ENCODE data around the gene GIMAP8.

Gene GIMAP8

DNA sequence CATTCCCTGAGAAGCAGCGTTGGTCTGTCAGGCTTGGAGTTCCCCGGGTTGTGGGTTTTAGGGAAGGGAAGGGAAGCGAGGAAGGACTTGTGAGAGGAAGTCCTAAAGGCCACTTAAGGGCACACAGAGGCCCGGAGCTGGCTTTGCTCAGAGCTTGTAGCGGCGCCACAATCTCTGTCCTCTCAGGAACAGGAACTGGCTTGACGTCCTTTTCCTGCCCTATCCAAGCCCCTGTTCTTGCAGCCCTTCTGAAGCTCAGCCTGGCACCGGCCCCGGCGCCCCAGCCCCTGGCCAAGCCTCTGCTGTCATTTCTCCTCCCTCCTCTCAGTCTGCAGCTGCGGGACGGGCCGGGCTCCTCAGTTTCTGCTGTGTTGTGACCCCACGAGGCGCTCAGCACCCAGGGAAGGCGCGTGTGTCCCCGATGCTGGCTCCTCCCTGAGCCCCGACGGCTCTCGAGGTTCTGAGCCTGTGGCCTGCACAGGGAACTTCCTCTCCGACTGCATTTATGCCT, at the start of gene GIMAP8:
Gene GIMAP8, plus strand, starts transcription at position 140 of the 511 bp plus-strand sequence. CDS start 16,069 bp downstream, outside the sequence.
- no peak for DNase-seq
- no peaks in the 10 kb centered on the region for H3K36me3 Mint-ChIP-seq (ENCODE audit: low read depth)
- peak within 1 kb of the TSS; percentile 17 for H3K27ac Mint-ChIP-seq
- peaks cover 52% of the 10 kb centered on the region for H3K4me1 Mint-ChIP-seq
- peak within 1 kb of the TSS; percentile 13 for H3K4me3 Mint-ChIP-seq
- H3K27me3 Mint-ChIP-seq (ENCODE audit: low read depth, poor library complexity): peaks cover 21% of the 10 kb centered on the region
- peaks cover 4% of the 10 kb centered on the region for H3K9me3 Mint-ChIP-seq
- TF ChIP-seq, protein P1, sequence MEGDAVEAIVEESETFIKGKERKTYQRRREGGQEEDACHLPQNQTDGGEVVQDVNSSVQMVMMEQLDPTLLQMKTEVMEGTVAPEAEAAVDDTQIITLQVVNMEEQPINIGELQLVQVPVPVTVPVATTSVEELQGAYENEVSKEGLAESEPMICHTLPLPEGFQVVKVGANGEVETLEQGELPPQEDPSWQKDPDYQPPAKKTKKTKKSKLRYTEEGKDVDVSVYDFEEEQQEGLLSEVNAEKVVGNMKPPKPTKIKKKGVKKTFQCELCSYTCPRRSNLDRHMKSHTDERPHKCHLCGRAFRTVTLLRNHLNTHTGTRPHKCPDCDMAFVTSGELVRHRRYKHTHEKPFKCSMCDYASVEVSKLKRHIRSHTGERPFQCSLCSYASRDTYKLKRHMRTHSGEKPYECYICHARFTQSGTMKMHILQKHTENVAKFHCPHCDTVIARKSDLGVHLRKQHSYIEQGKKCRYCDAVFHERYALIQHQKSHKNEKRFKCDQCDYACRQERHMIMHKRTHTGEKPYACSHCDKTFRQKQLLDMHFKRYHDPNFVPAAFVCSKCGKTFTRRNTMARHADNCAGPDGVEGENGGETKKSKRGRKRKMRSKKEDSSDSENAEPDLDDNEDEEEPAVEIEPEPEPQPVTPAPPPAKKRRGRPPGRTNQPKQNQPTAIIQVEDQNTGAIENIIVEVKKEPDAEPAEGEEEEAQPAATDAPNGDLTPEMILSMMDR (IDR thresholded peaks at IDR 0.05): no peak

- Mint-ChIP-seq H3K4me3 (peak overlapping the region; percentile 54), H3K36me3 (ENCODE audit: low read depth) (peaks cover 14% of the 10 kb centered on the region), H3K9me3 (no peaks in the 10 kb centered on the region), H3K27ac (peak overlapping the region; percentile 95), H3K27me3 (ENCODE audit: low read depth, poor library complexity) (peaks cover 5% of the 10 kb centered on the region), H3K4me1 (peaks cover 79% of the 10 kb centered on the region)
- DNase-seq: no peak
- TF ChIP-seq, protein P1 (IDR thresholded peaks at IDR 0.05): no peak
Measured at GRCh38 chr7:150400788-150401423, 49.5 kb upstream of the GIMAP8 start.

GRCh38 chr7:150401424-150401790, 49.0 kb upstream of the GIMAP8 start:
- peak overlapping the region; percentile 95 for H3K27ac Mint-ChIP-seq

DNA sequence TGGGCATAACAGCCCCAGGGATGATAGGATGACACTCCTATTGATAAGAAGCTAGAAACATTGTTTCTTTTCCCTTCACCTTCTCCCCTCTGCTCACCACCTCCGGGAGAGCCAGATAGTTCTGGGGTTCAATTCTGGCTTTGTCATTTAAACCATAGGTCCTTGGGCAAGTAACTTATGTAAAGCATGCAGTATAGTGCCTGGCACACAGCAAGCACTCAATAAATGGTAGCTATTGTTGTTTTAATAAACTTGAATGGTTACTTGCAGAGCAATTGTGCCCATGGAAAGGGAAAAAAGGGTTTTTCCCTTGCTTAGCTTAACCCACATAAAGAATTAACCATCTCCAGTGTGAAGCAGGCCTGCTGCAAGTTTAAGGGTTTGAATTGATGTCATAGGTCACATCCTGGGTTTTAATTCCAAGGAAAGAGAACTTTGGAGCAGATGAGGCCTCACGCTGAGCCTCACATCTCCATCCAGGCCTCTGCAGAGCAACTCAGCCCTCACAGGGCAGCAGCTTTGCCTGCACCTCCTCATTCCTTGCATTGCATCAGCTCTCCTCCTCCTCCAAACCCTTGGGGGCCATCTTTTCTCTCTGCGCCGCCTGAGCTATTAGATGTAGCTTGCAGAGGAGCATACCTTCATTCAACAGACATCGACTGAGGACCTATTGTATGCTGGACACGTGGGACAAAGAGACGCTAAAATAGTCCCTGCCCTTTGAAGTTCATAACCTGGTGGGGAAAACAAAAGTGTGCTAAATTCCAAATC, 48.4 kb upstream of the GIMAP8 start:
- TF ChIP-seq, protein P1 (IDR thresholded peaks at IDR 0.05): no peak
- H3K4me3 Mint-ChIP-seq: peak overlapping the region; percentile 4
- H3K36me3 Mint-ChIP-seq (ENCODE audit: low read depth): peaks cover 10% of the 10 kb centered on the region
- no peaks in the 10 kb centered on the region for H3K9me3 Mint-ChIP-seq
- H3K27ac Mint-ChIP-seq: no peak overlapping the region
- peaks cover 84% of the 10 kb centered on the region for H3K4me1 Mint-ChIP-seq
- H3K27me3 Mint-ChIP-seq (ENCODE audit: low read depth, poor library complexity): peaks cover 13% of the 10 kb centered on the region
- no peak for DNase-seq

More at GRCh38 chr7:150401424-150401790, 49.0 kb upstream of the GIMAP8 start:
- no peaks in the 10 kb centered on the region for H3K9me3 Mint-ChIP-seq
- TF ChIP-seq, protein P1 (IDR thresholded peaks at IDR 0.05): no peak
- H3K4me1 Mint-ChIP-seq: peaks cover 79% of the 10 kb centered on the region
- peak overlapping the region; percentile 7 for H3K4me3 Mint-ChIP-seq
- peaks cover 9% of the 10 kb centered on the region for H3K36me3 Mint-ChIP-seq (ENCODE audit: low read depth)
- peaks cover 10% of the 10 kb centered on the region for H3K27me3 Mint-ChIP-seq (ENCODE audit: low read depth, poor library complexity)
- DNase-seq: no peak

DNA sequence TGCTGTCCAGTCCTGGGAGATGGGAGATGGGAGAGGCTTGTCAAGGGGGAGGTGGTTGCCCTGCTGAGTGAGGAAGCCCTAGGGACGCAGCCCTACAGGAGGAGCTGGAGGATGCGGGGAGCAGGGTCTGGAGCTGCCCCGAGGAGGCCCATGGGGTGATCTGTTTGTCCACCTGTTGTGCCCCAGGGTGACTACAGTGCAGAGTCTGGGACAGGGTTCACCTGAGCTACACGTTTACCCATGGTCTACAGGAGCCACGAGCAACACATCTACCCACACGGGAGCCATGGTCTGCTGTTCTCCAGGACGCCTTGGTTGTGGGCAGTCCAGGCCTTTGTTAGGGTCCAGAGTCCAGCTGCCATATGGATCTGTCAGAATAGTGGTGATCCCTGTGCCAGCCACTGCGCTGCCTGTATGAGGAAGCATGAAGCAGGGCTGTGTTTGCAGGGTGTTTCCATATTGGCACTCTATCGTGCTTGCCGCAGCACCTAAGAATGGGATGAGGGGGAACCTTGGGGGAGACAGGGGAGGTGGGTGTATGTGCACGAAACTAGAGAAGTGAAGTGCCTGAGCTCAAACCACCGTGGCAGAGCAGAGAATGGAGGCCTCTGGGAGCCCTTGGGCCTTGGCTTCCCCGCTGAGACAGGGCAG, 47.6 kb upstream of the GIMAP8 start:
- Mint-ChIP-seq H3K4me3 (peak overlapping the region; percentile 4), H3K4me1 (peaks cover 88% of the 10 kb centered on the region), H3K9me3 (no peaks in the 10 kb centered on the region), H3K27me3 (ENCODE audit: low read depth, poor library complexity) (peaks cover 13% of the 10 kb centered on the region), H3K27ac (no peak overlapping the region), H3K36me3 (ENCODE audit: low read depth) (peaks cover 13% of the 10 kb centered on the region)
- DNase-seq: no peak
- TF ChIP-seq, protein P1 (IDR thresholded peaks at IDR 0.05): no peak
